ENCODE results near the gene MEIS2. TPM values are rescaled to one million over a fixed set of nuclear protein-coding genes. Genes with fewer than 3 reads are reported as not detected.

MEIS2 gene
- total RNA-seq, 1 donor from 2014 or later = not detected

- Mint-ChIP-seq H3K9me3 (no peaks in the 10 kb centered on the region), H3K4me1 (ENCODE audit: low read depth) (no peaks in the 10 kb centered on the region), H3K4me3 (no peak overlapping the region), H3K27ac (no peak overlapping the region), H3K36me3 (ENCODE audit: low read depth) (no peaks in the 10 kb centered on the region), H3K27me3 (ENCODE audit: insufficient read depth) (no peaks in the 10 kb centered on the region)
- DNase-seq (ENCODE audit: low spot score) = no peak
- intact Hi-C loops (cut with micrococcal nuclease) = no loop called here
Observed at GRCh38 chr15:37075777-37076176, 24.6 kb downstream of the MEIS2 start.

- no peak overlapping the region for H3K4me3 Mint-ChIP-seq
- no peaks in the 10 kb centered on the region for H3K36me3 Mint-ChIP-seq (ENCODE audit: low read depth)
- no peak for DNase-seq (ENCODE audit: low spot score)
- H3K9me3 Mint-ChIP-seq = no peaks in the 10 kb centered on the region
- intact Hi-C loops (cut with micrococcal nuclease) = no loop called here
- H3K4me1 Mint-ChIP-seq (ENCODE audit: low read depth) = no peaks in the 10 kb centered on the region
- H3K27me3 Mint-ChIP-seq (ENCODE audit: insufficient read depth) = peaks cover under 1% of the 10 kb centered on the region
- no peak overlapping the region for H3K27ac Mint-ChIP-seq
Observed at GRCh38 chr15:37072181-37072580, 28.2 kb downstream of the MEIS2 start.

- no peaks in the 10 kb centered on the region for H3K4me1 Mint-ChIP-seq (ENCODE audit: low read depth)
- H3K4me3 Mint-ChIP-seq = no peak overlapping the region
- DNase-seq (ENCODE audit: low spot score) = no peak
- peaks cover 2% of the 10 kb centered on the region for H3K27me3 Mint-ChIP-seq (ENCODE audit: insufficient read depth)
- H3K36me3 Mint-ChIP-seq (ENCODE audit: low read depth) = no peaks in the 10 kb centered on the region
- H3K9me3 Mint-ChIP-seq = no peaks in the 10 kb centered on the region
- intact Hi-C loops (cut with micrococcal nuclease) = no loop called here
- H3K27ac Mint-ChIP-seq = no peak overlapping the region
Observed at GRCh38 chr15:37071134-37071533, 29.2 kb downstream of the MEIS2 start.

- Mint-ChIP-seq H3K4me1 (ENCODE audit: low read depth) (no peaks in the 10 kb centered on the region), H3K4me3 (no peak overlapping the region), H3K27ac (no peak overlapping the region), H3K27me3 (ENCODE audit: insufficient read depth) (peaks cover 2% of the 10 kb centered on the region), H3K9me3 (no peaks in the 10 kb centered on the region), H3K36me3 (ENCODE audit: low read depth) (no peaks in the 10 kb centered on the region)
- DNase-seq (ENCODE audit: low spot score) = no peak
- intact Hi-C loops (cut with micrococcal nuclease) = no loop called here
Observed at GRCh38 chr15:37070686-37071085, 29.7 kb downstream of the MEIS2 start.

GRCh38 chr15:37061996-37062395 is 38.4 kb downstream of the MEIS2 start:
- H3K9me3 Mint-ChIP-seq = no peaks in the 10 kb centered on the region
- H3K4me1 Mint-ChIP-seq (ENCODE audit: low read depth) = no peaks in the 10 kb centered on the region
- intact Hi-C loops (cut with micrococcal nuclease) = no loop called here
- no peak overlapping the region for H3K27ac Mint-ChIP-seq
- H3K4me3 Mint-ChIP-seq = no peak overlapping the region
- no peaks in the 10 kb centered on the region for H3K36me3 Mint-ChIP-seq (ENCODE audit: low read depth)
- no peak for DNase-seq (ENCODE audit: low spot score)
- no peaks in the 10 kb centered on the region for H3K27me3 Mint-ChIP-seq (ENCODE audit: insufficient read depth)

- Mint-ChIP-seq H3K27ac (no peak overlapping the region), H3K36me3 (ENCODE audit: low read depth) (no peaks in the 10 kb centered on the region), H3K4me1 (ENCODE audit: low read depth) (no peaks in the 10 kb centered on the region), H3K9me3 (no peaks in the 10 kb centered on the region), H3K4me3 (no peak overlapping the region), H3K27me3 (ENCODE audit: insufficient read depth) (no peaks in the 10 kb centered on the region)
- intact Hi-C loops (cut with micrococcal nuclease) = no loop called here
- DNase-seq (ENCODE audit: low spot score) = no peak
Observed at GRCh38 chr15:37059086-37059485, 41.3 kb downstream of the MEIS2 start.

- Mint-ChIP-seq H3K27me3 (ENCODE audit: insufficient read depth) (no peaks in the 10 kb centered on the region), H3K4me1 (ENCODE audit: low read depth) (no peaks in the 10 kb centered on the region), H3K4me3 (no peak overlapping the region), H3K27ac (no peak overlapping the region), H3K36me3 (ENCODE audit: low read depth) (no peaks in the 10 kb centered on the region), H3K9me3 (no peaks in the 10 kb centered on the region)
- intact Hi-C loops (cut with micrococcal nuclease) = no loop called here
- no peak for DNase-seq (ENCODE audit: low spot score)
Observed at GRCh38 chr15:37058316-37058985, 41.9 kb downstream of the MEIS2 start.

GRCh38 chr15:37057831-37058230 is 42.5 kb downstream of the MEIS2 start:
- H3K27ac Mint-ChIP-seq = no peak overlapping the region
- intact Hi-C loops (cut with micrococcal nuclease) = no loop called here
- H3K36me3 Mint-ChIP-seq (ENCODE audit: low read depth) = no peaks in the 10 kb centered on the region
- no peaks in the 10 kb centered on the region for H3K27me3 Mint-ChIP-seq (ENCODE audit: insufficient read depth)
- no peaks in the 10 kb centered on the region for H3K9me3 Mint-ChIP-seq
- H3K4me3 Mint-ChIP-seq = no peak overlapping the region
- H3K4me1 Mint-ChIP-seq (ENCODE audit: low read depth) = no peaks in the 10 kb centered on the region
- DNase-seq (ENCODE audit: low spot score) = no peak

GRCh38 chr15:37057256-37057655 is 43.1 kb downstream of the MEIS2 start:
- DNase-seq (ENCODE audit: low spot score) = no peak
- Mint-ChIP-seq H3K36me3 (ENCODE audit: low read depth) (no peaks in the 10 kb centered on the region), H3K27ac (no peak overlapping the region), H3K4me1 (ENCODE audit: low read depth) (no peaks in the 10 kb centered on the region), H3K4me3 (no peak overlapping the region), H3K9me3 (no peaks in the 10 kb centered on the region), H3K27me3 (ENCODE audit: insufficient read depth) (no peaks in the 10 kb centered on the region)
- intact Hi-C loops (cut with micrococcal nuclease) = no loop called here

- Mint-ChIP-seq H3K27ac (no peak overlapping the region), H3K9me3 (no peaks in the 10 kb centered on the region), H3K27me3 (ENCODE audit: insufficient read depth) (no peaks in the 10 kb centered on the region), H3K36me3 (ENCODE audit: low read depth) (no peaks in the 10 kb centered on the region), H3K4me1 (ENCODE audit: low read depth) (no peaks in the 10 kb centered on the region), H3K4me3 (no peak overlapping the region)
- intact Hi-C loops (cut with micrococcal nuclease) = no loop called here
- DNase-seq (ENCODE audit: low spot score) = no peak
Observed at GRCh38 chr15:37056177-37057121, 43.9 kb downstream of the MEIS2 start.

GRCh38 chr15:37055481-37055880 is 44.9 kb downstream of the MEIS2 start:
- no peak overlapping the region for H3K4me3 Mint-ChIP-seq
- H3K4me1 Mint-ChIP-seq (ENCODE audit: low read depth) = no peaks in the 10 kb centered on the region
- no peak overlapping the region for H3K27ac Mint-ChIP-seq
- DNase-seq (ENCODE audit: low spot score) = no peak
- no peaks in the 10 kb centered on the region for H3K9me3 Mint-ChIP-seq
- no peaks in the 10 kb centered on the region for H3K27me3 Mint-ChIP-seq (ENCODE audit: insufficient read depth)
- intact Hi-C loops (cut with micrococcal nuclease) = no loop called here
- H3K36me3 Mint-ChIP-seq (ENCODE audit: low read depth) = no peaks in the 10 kb centered on the region

- H3K36me3 Mint-ChIP-seq (ENCODE audit: low read depth) = no peaks in the 10 kb centered on the region
- H3K27ac Mint-ChIP-seq = no peak overlapping the region
- no peak for DNase-seq (ENCODE audit: low spot score)
- intact Hi-C loops (cut with micrococcal nuclease) = no loop called here
- H3K4me3 Mint-ChIP-seq = no peak overlapping the region
- no peaks in the 10 kb centered on the region for H3K4me1 Mint-ChIP-seq (ENCODE audit: low read depth)
- H3K27me3 Mint-ChIP-seq (ENCODE audit: insufficient read depth) = no peaks in the 10 kb centered on the region
- no peaks in the 10 kb centered on the region for H3K9me3 Mint-ChIP-seq
Observed at GRCh38 chr15:37054336-37054735, 46.0 kb downstream of the MEIS2 start.

- Mint-ChIP-seq H3K4me3 (no peak overlapping the region), H3K36me3 (ENCODE audit: low read depth) (no peaks in the 10 kb centered on the region), H3K9me3 (no peaks in the 10 kb centered on the region), H3K27me3 (ENCODE audit: insufficient read depth) (no peaks in the 10 kb centered on the region), H3K4me1 (ENCODE audit: low read depth) (no peaks in the 10 kb centered on the region), H3K27ac (no peak overlapping the region)
- intact Hi-C loops (cut with micrococcal nuclease) = no loop called here
- no peak for DNase-seq (ENCODE audit: low spot score)
Observed at GRCh38 chr15:37053166-37053565, 47.2 kb downstream of the MEIS2 start.
